ENCODE measurements around the gene ATP2B3.

The ATP2B3 gene

DNA sequence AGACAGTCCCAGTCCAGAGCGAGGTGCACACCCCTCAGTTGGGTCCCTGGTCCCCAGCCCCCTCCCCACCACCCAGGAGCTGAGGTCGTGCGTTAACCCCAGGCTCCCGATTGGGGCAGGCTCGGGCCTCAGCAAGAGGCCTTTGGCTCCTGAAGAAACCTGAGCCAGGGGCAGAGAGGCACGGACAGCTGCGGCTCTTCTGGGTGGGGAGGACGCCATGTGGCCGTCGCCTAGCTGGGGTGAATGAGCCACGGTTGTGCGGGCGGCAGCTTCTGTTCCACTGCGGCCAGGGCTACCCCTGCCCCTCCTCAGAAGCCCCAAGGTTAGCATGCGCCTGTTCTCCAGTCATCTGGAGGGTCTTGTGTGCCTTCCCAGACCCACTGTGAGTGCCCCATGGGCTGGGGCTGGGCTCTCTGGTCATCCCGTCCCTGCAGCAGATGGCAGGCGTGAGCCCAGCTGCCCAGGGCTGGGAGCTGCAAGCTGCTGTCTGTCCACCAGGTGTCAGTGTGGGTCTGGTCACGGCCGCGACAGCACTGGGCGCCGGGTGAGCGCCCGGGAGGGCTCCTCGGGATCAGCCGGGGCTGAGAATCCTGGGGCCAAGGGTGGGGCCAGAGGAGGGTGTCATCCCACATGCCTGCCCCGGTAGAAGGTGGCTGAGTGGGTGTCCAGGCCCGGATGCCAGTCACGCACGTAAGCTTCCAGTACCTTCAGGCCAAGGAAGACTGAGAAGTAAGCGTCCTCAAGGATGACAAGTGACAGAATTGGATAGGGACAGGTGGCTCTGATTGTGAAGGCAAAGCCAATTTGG lies 21.9 kb downstream of the ATP2B3 start:
- DNase-seq, result no peak

DNA sequence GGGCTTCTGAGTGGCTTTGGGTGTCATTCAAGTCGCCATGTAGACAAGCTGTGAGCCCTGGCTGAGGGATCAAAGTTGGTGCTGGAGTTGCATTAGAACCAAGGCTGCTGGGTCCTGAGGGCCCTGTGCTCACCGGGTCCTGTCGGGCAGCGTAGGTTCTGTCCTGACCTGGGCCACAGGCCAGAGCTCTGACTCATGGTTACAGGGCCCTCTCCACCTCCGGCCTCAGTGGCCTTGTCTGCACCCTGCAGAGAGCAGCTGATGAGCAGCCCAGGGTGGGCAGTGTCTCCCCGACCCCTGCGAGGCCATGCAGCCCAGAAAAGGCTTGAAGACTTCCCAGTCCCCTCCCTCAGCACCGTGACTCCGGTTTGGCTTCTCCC lies 22.5 kb downstream of the ATP2B3 start:
- no peak for DNase-seq

DNA sequence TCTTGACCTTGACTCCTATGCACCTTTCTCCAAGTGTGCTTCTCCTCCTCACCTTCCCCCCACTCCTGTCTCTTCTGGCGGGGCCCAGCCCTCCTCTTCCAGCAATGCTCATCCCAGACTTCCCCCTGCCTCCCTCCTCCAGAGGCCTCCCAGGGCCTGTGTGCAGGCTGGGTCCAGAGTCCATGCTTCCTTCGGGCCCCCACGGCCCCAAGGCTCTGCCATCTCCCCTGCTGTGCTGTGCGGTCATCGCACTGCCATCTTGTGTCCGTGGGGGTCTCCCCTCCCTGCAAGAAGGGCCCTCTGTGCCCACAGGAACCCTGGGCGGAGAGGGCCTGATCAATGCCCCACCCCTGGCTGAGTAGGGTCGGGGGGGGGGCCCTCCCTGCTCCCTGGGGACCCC lies 27.3 kb downstream of the ATP2B3 start:
- no peak for DNase-seq

GRCh38 chrX:153546386-153546785 lies 28.9 kb downstream of the ATP2B3 start:
- no peak for DNase-seq

DNA sequence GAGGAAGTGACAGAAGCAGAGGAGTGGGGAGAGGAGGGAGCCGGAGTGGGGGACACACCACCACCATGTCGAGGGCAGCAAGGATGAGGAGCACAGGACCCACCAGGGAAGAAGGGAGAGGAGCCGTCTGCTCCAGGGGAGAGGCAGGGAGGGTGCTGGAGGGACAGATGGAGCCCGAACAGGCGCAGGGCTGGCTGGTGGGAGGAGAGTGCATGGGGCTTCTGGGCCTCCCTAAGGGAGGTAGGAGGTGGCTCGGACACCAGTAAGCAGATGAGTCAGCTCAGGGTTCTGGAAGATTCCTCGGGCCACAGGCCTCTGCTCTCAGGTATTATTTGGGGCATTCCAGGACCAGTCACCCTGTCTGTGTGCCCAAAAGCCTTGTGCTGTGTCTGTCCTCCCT lies 29.8 kb downstream of the ATP2B3 start:
- no peak for DNase-seq

DNA sequence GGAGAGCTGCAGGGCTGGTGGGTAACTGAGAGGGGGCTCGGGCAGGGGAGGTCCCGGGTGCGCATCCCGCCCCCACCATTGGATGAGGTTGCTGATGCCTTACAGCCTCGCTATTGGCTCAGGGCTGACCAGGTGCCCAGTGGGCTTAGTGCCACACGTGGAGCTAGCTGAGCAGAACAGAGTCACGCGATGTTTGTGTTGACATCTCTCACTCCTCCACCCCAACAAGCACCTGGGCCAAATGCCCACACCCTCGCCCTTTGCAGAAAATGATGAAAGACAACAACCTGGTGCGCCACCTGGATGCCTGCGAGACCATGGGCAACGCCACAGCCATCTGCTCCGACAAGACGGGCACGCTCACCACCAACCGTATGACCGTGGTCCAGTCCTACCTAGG lies 31.8 kb downstream of the ATP2B3 start:
- DNase-seq, result no peak

DNA sequence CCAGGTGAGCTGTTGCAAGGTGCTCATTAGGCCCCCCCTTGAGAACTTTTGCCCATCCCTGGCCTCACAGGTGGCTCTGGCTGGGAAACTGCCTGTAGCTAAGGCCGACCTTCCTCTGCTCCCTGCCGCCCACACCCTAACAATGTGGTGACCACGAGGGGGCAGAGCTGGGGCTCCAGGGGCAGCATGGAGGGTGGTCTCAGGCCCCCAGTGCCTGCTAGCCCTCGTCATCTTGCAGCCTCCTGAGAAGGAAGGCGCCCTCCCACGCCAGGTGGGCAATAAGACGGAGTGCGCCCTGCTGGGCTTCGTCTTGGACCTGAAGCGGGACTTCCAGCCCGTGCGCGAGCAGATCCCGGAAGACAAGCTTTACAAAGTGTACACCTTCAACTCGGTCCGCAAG lies 32.4 kb downstream of the ATP2B3 start:
- DNase-seq, result no peak

- no peak for DNase-seq
Measured at GRCh38 chrX:153551135-153551534, 33.7 kb downstream of the ATP2B3 start.

DNA sequence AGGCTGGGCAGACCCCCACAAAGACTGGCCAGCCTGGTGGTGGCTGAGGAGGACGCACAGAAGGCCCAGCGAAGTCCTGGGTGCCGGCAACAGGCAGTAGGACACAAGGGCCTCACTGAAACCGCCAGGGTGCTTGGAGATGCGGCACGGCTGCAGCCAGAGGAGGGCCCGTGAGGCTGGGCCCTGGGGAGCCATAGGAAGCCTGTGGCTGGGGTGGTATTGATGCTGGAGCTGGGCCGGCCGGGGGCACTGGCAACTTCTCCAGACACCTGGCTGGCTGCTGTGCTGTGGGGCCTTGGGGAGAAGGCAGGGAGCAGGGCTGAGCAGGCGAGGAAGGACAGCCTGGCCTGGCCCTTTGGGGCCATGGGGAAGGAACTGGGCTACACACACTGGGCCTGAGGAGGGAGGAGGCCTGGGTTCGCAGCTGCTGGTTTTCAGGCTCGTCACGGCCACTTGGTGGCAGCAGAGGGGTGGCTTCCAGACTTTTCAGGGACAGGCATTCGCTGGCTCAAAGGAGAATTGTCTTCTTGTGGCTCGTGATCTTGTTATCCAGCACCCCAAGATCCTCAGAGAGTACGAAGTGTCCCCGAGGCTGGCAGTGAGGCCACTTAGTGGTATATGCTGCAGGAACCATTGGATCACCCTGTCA lies 37.2 kb downstream of the ATP2B3 start:
- DNase-seq, result peak; percentile 30

DNA sequence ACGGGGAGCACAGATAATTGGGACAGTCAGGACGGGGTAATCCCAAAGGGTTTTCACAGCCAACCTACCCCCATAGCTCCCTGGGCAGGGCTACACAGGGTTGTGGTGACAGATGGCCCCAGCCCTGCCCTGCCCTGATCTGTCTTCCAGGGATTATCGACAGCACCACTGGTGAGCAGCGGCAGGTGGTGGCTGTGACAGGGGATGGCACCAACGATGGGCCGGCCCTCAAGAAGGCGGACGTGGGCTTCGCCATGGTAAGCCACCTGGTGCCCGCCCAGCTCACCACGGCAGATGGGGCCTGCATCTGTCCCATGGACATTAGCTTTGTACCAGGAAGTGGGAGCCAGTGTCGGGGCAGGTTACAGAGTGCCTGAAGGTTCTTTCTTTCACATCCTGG lies 39.3 kb downstream of the ATP2B3 start:
- DNase-seq, result peak; percentile 46

GRCh38 chrX:153557618-153558355 lies 40.3 kb downstream of the ATP2B3 start:
- DNase-seq, result no peak

DNA sequence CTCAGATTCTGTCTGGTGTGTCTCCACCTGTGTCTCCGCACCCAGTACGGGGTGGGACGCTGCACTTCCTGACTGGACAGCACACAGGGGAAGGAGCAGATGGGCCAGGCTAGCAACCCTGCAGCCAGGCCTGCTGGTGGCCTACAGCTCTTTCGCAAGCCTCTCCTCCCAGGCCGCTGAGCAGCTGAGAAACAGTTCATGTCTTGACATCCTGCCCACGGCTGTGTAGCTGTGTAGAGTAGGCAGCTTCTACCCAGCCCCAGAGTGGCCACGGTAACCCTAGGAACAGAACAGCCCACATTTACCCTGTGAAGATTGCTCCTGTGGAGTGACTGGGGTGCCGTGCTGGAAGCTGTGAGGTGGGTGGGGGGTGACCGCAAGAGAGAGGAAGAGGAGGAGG lies 42.6 kb downstream of the ATP2B3 start:
- DNase-seq, result no peak

GRCh38 chrX:153560466-153560865 lies 43.0 kb downstream of the ATP2B3 start:
- no peak for DNase-seq

- DNase-seq, result no peak
Measured at GRCh38 chrX:153561337-153561736, 43.9 kb downstream of the ATP2B3 start.

GRCh38 chrX:153562546-153562945 lies 45.1 kb downstream of the ATP2B3 start:
- no peak for DNase-seq

- DNase-seq, result no peak
Measured at GRCh38 chrX:153564047-153564606, 46.7 kb downstream of the ATP2B3 start.

- no peak for DNase-seq
Measured at GRCh38 chrX:153565996-153566580, 48.6 kb downstream of the ATP2B3 start.

- DNase-seq, result no peak
Measured at GRCh38 chrX:153568451-153569011, 51.1 kb downstream of the ATP2B3 start.

GRCh38 chrX:153569475-153569874 lies 52.0 kb downstream of the ATP2B3 start:
- no peak for DNase-seq

- peak; percentile 80 for DNase-seq
Measured at GRCh38 chrX:153571534-153571908, 54.1 kb downstream of the ATP2B3 start.

DNA sequence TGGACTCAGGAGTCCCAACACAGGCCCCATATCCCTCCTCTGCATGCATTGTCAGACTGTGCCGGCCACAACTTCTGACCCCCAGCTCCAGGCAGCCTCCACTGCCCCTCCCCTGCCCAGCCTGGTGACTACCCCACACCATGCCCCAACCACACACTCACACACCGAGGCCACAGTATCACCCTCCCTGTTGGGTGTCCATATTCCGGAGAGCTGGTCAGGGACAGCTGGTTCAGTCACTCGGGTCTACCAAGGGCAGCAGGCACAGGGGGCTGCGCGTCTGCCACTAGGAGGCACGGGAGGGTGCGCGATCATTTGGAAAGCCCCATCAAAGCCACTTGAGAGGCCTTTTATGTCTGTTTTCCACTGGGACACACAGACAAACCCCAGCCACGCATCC lies 55.2 kb downstream of the ATP2B3 start:
- no peak for DNase-seq

GRCh38 chrX:153573984-153574383 lies 56.5 kb downstream of the ATP2B3 start:
- no peak for DNase-seq
